ENCODE data around the gene ADAMTS14.

- TF ChIP-seq EP300 (IDR thresholded peaks at IDR 0.05) (no peak), CTCF (IDR thresholded peaks at IDR 0.05) (no peak)
Measured at GRCh38 chr10:70691611-70692010, 19.3 kb downstream of the ADAMTS14 start.
